ENCODE data around the gene CLSTN1. TPM values are rescaled to one million over a fixed set of nuclear protein-coding genes. Genes with fewer than 3 reads are reported as not detected.

The CLSTN1 gene
- total and polyA plus RNA-seq, 8 donors = 73.1 to 120 (median 107) TPM

Other genes starting within 250 kb of the CLSTN1 start
- gene TMEM201, start 235.1 kb downstream of the CLSTN1 start, total RNA-seq = 10 to 100 TPM in 1 of 2 donors, 1 to 10 TPM in 1; 9.1 to 11.6 TPM
- 10 to 100 TPM; 13.5 to 21.9 (median 17.9) TPM for gene TMEM201, start 235.1 kb downstream of the CLSTN1 start, polyA plus RNA-seq (ENCODE audit: insufficient read length in 6 of 6)
- gene PIK3CD, start 172.2 kb downstream of the CLSTN1 start, total RNA-seq = 10 to 100 TPM; 12.9 to 44.2 TPM
- 1 to 10 TPM; 5.1 to 7.0 (median 5.8) TPM for gene PIK3CD, start 172.2 kb downstream of the CLSTN1 start, polyA plus RNA-seq (ENCODE audit: insufficient read length in 6 of 6)
- gene CTNNBIP1, start 86.3 kb upstream of the CLSTN1 start, total RNA-seq = 10 to 100 TPM; 30.2 to 40.9 TPM
- gene CTNNBIP1, start 86.3 kb upstream of the CLSTN1 start, polyA plus RNA-seq (ENCODE audit: insufficient read length in 6 of 6) = 10 to 100 TPM; 41.8 to 57.1 (median 53.3) TPM
- gene LZIC, start 119.4 kb upstream of the CLSTN1 start, total RNA-seq = 10 to 100 TPM; 26.6 to 32.0 TPM
- gene LZIC, start 119.4 kb upstream of the CLSTN1 start, polyA plus RNA-seq (ENCODE audit: insufficient read length in 6 of 6) = 10 to 100 TPM; 59.9 to 72.8 (median 70.4) TPM
- 10 to 100 TPM; 11.4 to 11.7 TPM for gene NMNAT1, start 119.5 kb upstream of the CLSTN1 start, total RNA-seq
- 10 to 100 TPM; 15.4 to 19.6 (median 17.3) TPM for gene NMNAT1, start 119.5 kb upstream of the CLSTN1 start, polyA plus RNA-seq (ENCODE audit: insufficient read length in 6 of 6)
- gene RBP7, start 173.3 kb upstream of the CLSTN1 start, total RNA-seq = 1 to 10 TPM; 2.0 to 4.6 TPM
- 1 to 10 TPM in 3 of 6 donors, under 1 TPM in 3; 0.60 to 1.3 (median 1.1) TPM for gene RBP7, start 173.3 kb upstream of the CLSTN1 start, polyA plus RNA-seq (ENCODE audit: insufficient read length in 6 of 6)
- gene UBE4B, start 209.0 kb upstream of the CLSTN1 start, total RNA-seq = 10 to 100 TPM; 38.0 to 44.0 TPM
- 10 to 100 TPM; 46.4 to 54.1 (median 48.5) TPM for gene UBE4B, start 209.0 kb upstream of the CLSTN1 start, polyA plus RNA-seq (ENCODE audit: insufficient read length in 6 of 6)